Neural progenitor cell (in vitro differentiated cells): ENCODE results near the gene TMEM94. TPM values are rescaled to one million over a fixed set of nuclear protein-coding genes. Genes with fewer than 3 reads are reported as not detected.

Experiments
- DNase-seq: peaks from one replicate; pipeline ENCODE4 v3.0.0-alpha.2; 2016; ENCODE audit warnings: low spot score
- H2AFZ ChIP-seq: fragments of 200-600 bp; sonication (generic); replicated peaks from 2 replicates; pipeline ENCODE4 v1.6.1; 2016; ENCODE audit warnings: antibody characterized with exemption
- H3F3A ChIP-seq: fragments of 200-600 bp; sonication (generic); 2 replicates; pipeline ENCODE4 v1.6.1; 2016; ENCODE audit warnings: antibody characterized with exemption, low read depth
- H3K27ac ChIP-seq: fragments of 200-600 bp; sonication (generic); 2 replicates; pipeline ENCODE4 v1.5.1; 2016; ENCODE audit warnings: mild to moderate bottlenecking
- H3K27me3 ChIP-seq: fragments of 200-600 bp; sonication (generic); 2 replicates; pipeline ENCODE4 v1.6.1; 2016; ENCODE audit warnings: mild to moderate bottlenecking, moderate library complexity
- H3K36me3 ChIP-seq: fragments of 200-600 bp; sonication (generic); 2 replicates; pipeline ENCODE4 v1.5.1; 2016
- H3K4me1 ChIP-seq: fragments of 200-600 bp; sonication (generic); 2 replicates; pipeline ENCODE4 v1.6.1; 2016; ENCODE audit warnings: mixed run types
- H3K4me2 ChIP-seq: fragments of 200-600 bp; sonication (generic); 2 replicates; pipeline ENCODE4 v1.6.1; 2016
- H3K4me3 ChIP-seq: fragments of 200-600 bp; sonication (generic); 2 replicates; pipeline ENCODE4 v1.5.1; 2016
- H3K79me2 ChIP-seq: fragments of 200-600 bp; sonication (generic); 2 replicates; pipeline ENCODE4 v1.6.1; 2016; ENCODE audit warnings: low read depth
- H3K9ac ChIP-seq: fragments of 200-600 bp; sonication (generic); 2 replicates; pipeline ENCODE4 v1.6.1; 2016
- H3K9me3 ChIP-seq: fragments of 200-600 bp; sonication (generic); 2 replicates; pipeline ENCODE4 v1.5.1; 2016; ENCODE audit warnings: low read depth
- H4K20me1 ChIP-seq: fragments of 200-600 bp; sonication (generic); 2 replicates; pipeline ENCODE4 v1.6.1; 2016; ENCODE audit warnings: low read depth
- H3K27ac Mint-ChIP-seq: 3 replicates; pipeline ENCODE4 v1.8.0; 2021; ENCODE audit warnings: mixed read lengths
- H3K27me3 Mint-ChIP-seq: 2 replicates; pipeline ENCODE4 v1.8.0; 2022; ENCODE audit warnings: low read depth, mild to moderate bottlenecking, inconsistent platforms, moderate library complexity, mixed read lengths; ENCODE audit not compliant: insufficient read depth
- H3K36me3 Mint-ChIP-seq: 3 replicates; pipeline ENCODE4 v1.8.0; 2021; ENCODE audit warnings: mixed read lengths
- H3K4me1 Mint-ChIP-seq: 3 replicates; pipeline ENCODE4 v1.8.0; 2021; ENCODE audit warnings: mixed read lengths
- H3K4me3 Mint-ChIP-seq: 3 replicates; pipeline ENCODE4 v1.8.0; 2021; ENCODE audit warnings: mild to moderate bottlenecking, moderate library complexity, mixed read lengths
- H3K9me3 Mint-ChIP-seq: 3 replicates; pipeline ENCODE4 v1.8.0; 2020; ENCODE audit warnings: mixed read lengths
- EZH2 ChIP-seq: fragments of 200-600 bp; sonication (generic); IDR thresholded peaks from 2 replicates; pipeline ENCODE4 v1.6.1; 2017; ENCODE audit warnings: antibody characterized with exemption, mild to moderate bottlenecking, moderate library complexity
- EZH2phosphoT487 ChIP-seq: fragments of 200-600 bp; sonication (generic); IDR thresholded peaks from 2 replicates; pipeline ENCODE4 v1.6.1; 2017; ENCODE audit warnings: antibody characterized with exemption
- total RNA-seq: library from RNA; depleted of rRNA; stranded (reverse); fragments of >200 nt; gene quantifications from 2 replicates; pipeline ENCODE4 v1.2.3, GENCODE V29; 2015; ENCODE audit warnings: low replicate concordance
- TF ChIP-seq, protein P1 (sequence below): fragments of 200-600 bp; sonication (generic); IDR thresholded peaks from 2 replicates; pipeline ENCODE4 v1.5.1; 2017; ENCODE audit warnings: antibody characterized with exemption, mild to moderate bottlenecking

Gene TMEM94
- total RNA-seq, 1 donor from 2014 or later, result 23.6 TPM

DNA sequence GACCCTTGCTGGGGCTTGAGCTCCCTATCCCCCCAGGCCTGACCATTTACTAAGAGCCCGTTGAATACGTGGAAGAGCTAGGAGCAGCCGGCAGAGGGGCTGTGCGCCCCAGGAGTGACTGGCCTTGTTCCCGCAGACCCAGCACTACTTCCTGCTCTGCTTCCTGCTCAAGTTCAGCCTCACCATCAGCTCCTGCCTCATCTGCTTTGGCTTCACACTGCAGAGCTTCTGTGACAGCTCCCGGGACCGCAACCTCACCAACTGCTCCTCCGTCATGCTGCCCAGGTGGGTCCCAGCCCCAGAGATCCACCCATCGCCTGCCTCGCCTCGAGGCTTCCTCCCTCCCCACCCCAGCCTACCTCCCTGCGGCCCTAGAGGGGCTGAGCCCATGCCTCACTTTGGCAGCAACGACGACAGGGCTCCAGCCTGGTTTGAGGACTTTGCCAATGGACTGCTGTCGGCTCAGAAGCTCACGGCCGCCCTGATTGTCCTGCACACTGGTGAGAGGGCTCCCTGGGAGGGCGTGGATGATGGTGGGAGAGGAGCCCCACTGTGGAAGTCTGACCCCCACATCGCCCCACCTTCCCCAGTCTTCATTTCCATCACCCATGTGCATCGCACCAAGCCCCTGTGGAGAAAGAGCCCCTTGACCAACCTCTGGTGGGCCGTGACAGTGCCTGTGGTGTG, 41.7 kb downstream of the TMEM94 start:
- H3K27ac Mint-ChIP-seq, result no peak overlapping the region
- no peaks in the 10 kb centered on the region for H3F3A ChIP-seq
- H3K4me2 ChIP-seq, result no peak overlapping the region
- no peak for DNase-seq
- no peak overlapping the region for H3K27ac ChIP-seq
- no peak overlapping the region for H3K4me3 Mint-ChIP-seq
- H3K27me3 Mint-ChIP-seq, result no peaks in the 10 kb centered on the region
- no peak overlapping the region for H2AFZ ChIP-seq
- no peak overlapping the region for H3K4me3 ChIP-seq
- no peaks in the 10 kb centered on the region for H3K27me3 ChIP-seq
- no peaks in the 10 kb centered on the region for H3K79me2 ChIP-seq
- no peaks in the 10 kb centered on the region for H3K9me3 ChIP-seq
- H3K4me1 ChIP-seq, result no peaks in the 10 kb centered on the region
- no peaks in the 10 kb centered on the region for H3K4me1 Mint-ChIP-seq
- no peaks in the 10 kb centered on the region for H3K36me3 ChIP-seq
- H4K20me1 ChIP-seq, result peaks cover 5% of the 10 kb centered on the region
- no peaks in the 10 kb centered on the region for H3K9me3 Mint-ChIP-seq
- H3K36me3 Mint-ChIP-seq, result peaks cover 8% of the 10 kb centered on the region
- TF ChIP-seq EZH2 (no peak), EZH2phosphoT487 (no peak)
- TF ChIP-seq, protein P1, sequence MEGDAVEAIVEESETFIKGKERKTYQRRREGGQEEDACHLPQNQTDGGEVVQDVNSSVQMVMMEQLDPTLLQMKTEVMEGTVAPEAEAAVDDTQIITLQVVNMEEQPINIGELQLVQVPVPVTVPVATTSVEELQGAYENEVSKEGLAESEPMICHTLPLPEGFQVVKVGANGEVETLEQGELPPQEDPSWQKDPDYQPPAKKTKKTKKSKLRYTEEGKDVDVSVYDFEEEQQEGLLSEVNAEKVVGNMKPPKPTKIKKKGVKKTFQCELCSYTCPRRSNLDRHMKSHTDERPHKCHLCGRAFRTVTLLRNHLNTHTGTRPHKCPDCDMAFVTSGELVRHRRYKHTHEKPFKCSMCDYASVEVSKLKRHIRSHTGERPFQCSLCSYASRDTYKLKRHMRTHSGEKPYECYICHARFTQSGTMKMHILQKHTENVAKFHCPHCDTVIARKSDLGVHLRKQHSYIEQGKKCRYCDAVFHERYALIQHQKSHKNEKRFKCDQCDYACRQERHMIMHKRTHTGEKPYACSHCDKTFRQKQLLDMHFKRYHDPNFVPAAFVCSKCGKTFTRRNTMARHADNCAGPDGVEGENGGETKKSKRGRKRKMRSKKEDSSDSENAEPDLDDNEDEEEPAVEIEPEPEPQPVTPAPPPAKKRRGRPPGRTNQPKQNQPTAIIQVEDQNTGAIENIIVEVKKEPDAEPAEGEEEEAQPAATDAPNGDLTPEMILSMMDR, result no peak
- no peak overlapping the region for H3K9ac ChIP-seq

DNA sequence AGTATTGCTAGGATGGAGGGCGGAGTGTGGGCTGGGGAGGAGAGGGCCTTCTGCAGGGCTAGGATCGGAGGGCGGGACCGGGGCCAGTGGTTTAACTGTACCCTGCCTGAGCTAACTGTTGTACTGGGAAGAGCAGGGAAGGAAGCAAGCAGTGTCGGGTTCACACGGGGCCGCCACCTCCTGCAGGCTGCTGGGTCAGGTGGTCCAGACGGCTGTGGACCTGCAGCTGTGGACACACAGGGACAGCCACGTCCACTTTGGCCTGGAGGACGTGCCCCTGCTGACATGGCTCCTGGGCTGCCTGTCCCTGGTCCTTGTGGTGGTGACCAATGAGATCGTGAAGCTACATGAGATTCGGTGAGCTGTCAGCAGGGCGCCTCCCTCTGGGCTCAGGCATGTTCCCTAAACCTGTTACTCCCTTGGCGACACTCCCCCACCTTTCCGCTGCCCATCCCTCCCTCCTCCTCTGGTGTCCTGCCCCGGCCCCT, 42.3 kb downstream of the TMEM94 start:
- H3K27me3 ChIP-seq, result no peaks in the 10 kb centered on the region
- H3K27ac ChIP-seq, result no peak overlapping the region
- no peaks in the 10 kb centered on the region for H3K27me3 Mint-ChIP-seq
- H3K4me1 Mint-ChIP-seq, result no peaks in the 10 kb centered on the region
- H3K79me2 ChIP-seq, result no peaks in the 10 kb centered on the region
- peaks cover 8% of the 10 kb centered on the region for H3K36me3 Mint-ChIP-seq
- no peaks in the 10 kb centered on the region for H3K4me1 ChIP-seq
- no peak overlapping the region for H2AFZ ChIP-seq
- no peaks in the 10 kb centered on the region for H3K9me3 Mint-ChIP-seq
- no peaks in the 10 kb centered on the region for H3K9me3 ChIP-seq
- no peak overlapping the region for H3K4me2 ChIP-seq
- peaks cover 5% of the 10 kb centered on the region for H4K20me1 ChIP-seq
- no peak overlapping the region for H3K4me3 ChIP-seq
- no peak overlapping the region for H3K4me3 Mint-ChIP-seq
- no peaks in the 10 kb centered on the region for H3F3A ChIP-seq
- no peaks in the 10 kb centered on the region for H3K36me3 ChIP-seq
- no peak overlapping the region for H3K27ac Mint-ChIP-seq
- no peak for DNase-seq
- H3K9ac ChIP-seq, result no peak overlapping the region
- TF ChIP-seq, protein P1, result no peak
- TF ChIP-seq EZH2 (no peak), EZH2phosphoT487 (no peak)

DNA sequence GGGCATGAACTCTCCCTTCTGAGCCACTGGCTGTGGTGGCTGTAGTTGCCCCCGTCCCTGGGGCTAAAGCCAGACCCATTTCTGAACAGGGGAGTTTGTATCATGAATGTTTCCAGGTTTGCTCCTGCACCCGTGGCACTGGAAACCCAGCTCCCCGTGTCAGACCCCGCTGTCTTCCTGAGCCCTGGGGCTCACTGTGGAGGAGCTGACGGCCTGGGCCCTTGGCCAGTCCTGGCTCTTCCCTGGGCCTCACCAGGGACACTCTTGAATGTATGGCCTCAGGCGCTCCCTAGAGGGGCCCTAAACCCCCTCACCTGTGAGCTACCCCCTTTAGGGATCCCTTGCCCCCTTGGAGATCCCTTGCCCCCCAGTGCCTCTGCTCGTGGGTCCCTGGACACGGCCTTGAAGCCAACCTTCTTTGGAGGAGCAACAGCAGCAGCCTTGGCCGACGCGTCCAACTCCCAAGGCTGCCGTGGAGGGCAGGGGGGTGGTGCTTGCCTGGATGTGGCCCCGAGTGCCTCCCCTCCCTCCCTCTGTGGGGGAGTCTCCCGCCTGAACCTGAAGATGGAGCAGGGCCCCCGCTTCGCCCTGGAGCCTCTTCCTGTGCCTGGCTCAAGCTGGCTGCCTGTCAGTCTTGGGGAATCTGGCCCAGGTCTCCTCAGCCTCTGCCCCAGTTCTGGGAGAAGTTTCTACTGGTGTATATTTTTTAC, 43.0 kb downstream of the TMEM94 start:
- Mint-ChIP-seq H3K27ac (no peak overlapping the region), H3K36me3 (peaks cover 8% of the 10 kb centered on the region), H3K27me3 (no peaks in the 10 kb centered on the region), H3K4me1 (no peaks in the 10 kb centered on the region), H3K9me3 (no peaks in the 10 kb centered on the region), H3K4me3 (no peak overlapping the region)
- no peaks in the 10 kb centered on the region for H3K9me3 ChIP-seq
- H3K9ac ChIP-seq, result no peak overlapping the region
- H3K4me2 ChIP-seq, result no peak overlapping the region
- H2AFZ ChIP-seq, result no peak overlapping the region
- H3K4me1 ChIP-seq, result no peaks in the 10 kb centered on the region
- peaks cover 5% of the 10 kb centered on the region for H4K20me1 ChIP-seq
- H3F3A ChIP-seq, result no peaks in the 10 kb centered on the region
- H3K79me2 ChIP-seq, result no peaks in the 10 kb centered on the region
- DNase-seq, result no peak
- H3K4me3 ChIP-seq, result no peak overlapping the region
- TF ChIP-seq EZH2phosphoT487, result no peak
- TF ChIP-seq, protein P1, result no peak
- TF ChIP-seq EZH2, result no peak
- H3K27ac ChIP-seq, result no peak overlapping the region
- H3K36me3 ChIP-seq, result no peaks in the 10 kb centered on the region
- no peaks in the 10 kb centered on the region for H3K27me3 ChIP-seq
